Mesenchymal stem cell (in vitro differentiated cells and primary cell): ENCODE measurements around the gene WWP2. TPM values are rescaled to one million over a fixed set of nuclear protein-coding genes. Genes with fewer than 3 reads are reported as not detected.
"Not testable (repeated sequence)": the region's sequence is repeated elsewhere in the genome, so short reads cannot be mapped to it uniquely, and the experiment has no call there.

Experiments
- DNase-seq: peaks from one replicate; pipeline ENCODE4 v3.0.0-alpha.2; 2013
- H2AFZ ChIP-seq: one replicate; pipeline ENCODE4 v1.6.1; 2013; ENCODE audit warnings: low read depth, mild to moderate bottlenecking, control low read depth, inconsistent platforms, low read length, moderate library complexity
- H2AK5ac ChIP-seq: 2 replicates; pipeline ENCODE4 v1.6.1; 2013; ENCODE audit warnings: low read length, moderate library complexity, mild to moderate bottlenecking, inconsistent platforms; ENCODE audit not compliant: severe bottlenecking
- H2BK120ac ChIP-seq: one replicate; pipeline ENCODE4 v1.6.1; 2013; ENCODE audit warnings: low read depth, mild to moderate bottlenecking, inconsistent platforms, low read length, moderate library complexity
- H2BK12ac ChIP-seq, 2 experiments: one replicate each; pipeline ENCODE4 v1.6.1; 2013; ENCODE audit warnings: inconsistent platforms in 2 of 2, low read length in 2 of 2, mild to moderate bottlenecking in 2 of 2, moderate library complexity in 2 of 2, control low read depth in 1 of 2
- H2BK15ac ChIP-seq: one replicate; pipeline ENCODE4 v1.6.1; 2013; ENCODE audit warnings: mild to moderate bottlenecking, low read depth, inconsistent platforms; ENCODE audit not compliant: poor library complexity, severe bottlenecking
- H2BK5ac ChIP-seq: 2 replicates; pipeline ENCODE4 v1.6.1; 2013; ENCODE audit warnings: low read depth, mild to moderate bottlenecking, low read length, control low read depth, inconsistent platforms; ENCODE audit not compliant: poor library complexity, severe bottlenecking
- H3K14ac ChIP-seq, 2 experiments: one replicate each; pipeline ENCODE4 v1.6.1; 2013; ENCODE audit warnings: inconsistent platforms in 2 of 2, low read length in 2 of 2, control low read depth in 1 of 2, mild to moderate bottlenecking in 1 of 2, moderate library complexity in 1 of 2
- H3K18ac ChIP-seq, 2 experiments: one replicate each; pipeline ENCODE4 v1.6.1; 2013; ENCODE audit warnings: inconsistent platforms in 2 of 2, low read length in 2 of 2, control low read depth in 1 of 2, low read depth in 1 of 2, mild to moderate bottlenecking in 1 of 2
- H3K23ac ChIP-seq, 2 experiments: one replicate each; pipeline ENCODE4 v1.6.1; 2013; ENCODE audit warnings: inconsistent platforms in 2 of 2, low read length in 2 of 2, mild to moderate bottlenecking in 2 of 2, moderate library complexity in 2 of 2, control low read depth in 1 of 2
- H3K27ac ChIP-seq: 2 replicates; pipeline ENCODE4 v1.5.1; 2013; ENCODE audit warnings: mild to moderate bottlenecking, moderate library complexity, low read length, control low read depth, inconsistent platforms; ENCODE audit not compliant: poor library complexity, severe bottlenecking
- H3K27me3 ChIP-seq, 2 experiments: 2 replicates each; pipeline versions ENCODE4 v1.6.1 to v1.7.0; 2013; ENCODE audit warnings: low read length in 2 of 2, mild to moderate bottlenecking in 2 of 2, moderate library complexity in 2 of 2, control low read depth in 1 of 2, inconsistent platforms in 1 of 2; ENCODE audit not compliant: control insufficient read depth in 1 of 2, insufficient read depth in 1 of 2
- H3K36me3 ChIP-seq, 2 experiments: 2 replicates each; pipeline versions ENCODE4 v1.6.1 to v1.7.0; 2013; ENCODE audit warnings: low read length in 2 of 2, control low read depth in 1 of 2, inconsistent platforms in 1 of 2, low read depth in 1 of 2, mild to moderate bottlenecking in 1 of 2; ENCODE audit not compliant: insufficient read depth in 2 of 2, control insufficient read depth in 1 of 2
- H3K4ac ChIP-seq, 2 experiments: one replicate each; pipeline ENCODE4 v1.6.1; 2013; ENCODE audit warnings: inconsistent platforms in 2 of 2, low read length in 2 of 2, mild to moderate bottlenecking in 2 of 2, moderate library complexity in 2 of 2, control low read depth in 1 of 2, low read depth in 1 of 2
- H3K4me1 ChIP-seq: 2 replicates; pipeline ENCODE4 v1.6.1; 2013; ENCODE audit warnings: low read depth, low read length, control low read depth; ENCODE audit not compliant: control insufficient read depth, insufficient read depth
- H3K4me2 ChIP-seq: 2 replicates; pipeline ENCODE4 v1.6.1; 2013; ENCODE audit warnings: low read length, mild to moderate bottlenecking, inconsistent platforms; ENCODE audit not compliant: poor library complexity, severe bottlenecking
- H3K4me3 ChIP-seq, 2 experiments: 2 replicates each; pipeline versions ENCODE4 v1.5.1 to v1.7.0; 2013; ENCODE audit warnings: low read length in 2 of 2, mild to moderate bottlenecking in 2 of 2, control low read depth in 1 of 2, low read depth in 1 of 2; ENCODE audit not compliant: insufficient read depth in 1 of 2
- H3K79me1 ChIP-seq: replicated peaks from 2 replicates; pipeline ENCODE4 v1.6.1; 2013; ENCODE audit warnings: mild to moderate bottlenecking, control low read depth, low read length, inconsistent platforms; ENCODE audit not compliant: poor library complexity, severe bottlenecking
- H3K9ac ChIP-seq: 2 replicates; pipeline ENCODE4 v1.7.0; 2013; ENCODE audit warnings: mild to moderate bottlenecking, low read length, moderate library complexity
- H3K9me3 ChIP-seq: 2 replicates; pipeline ENCODE4 v1.7.0; 2013; ENCODE audit warnings: mild to moderate bottlenecking, low read length; ENCODE audit not compliant: control insufficient read depth
- H4K8ac ChIP-seq: one replicate; pipeline ENCODE4 v1.6.1; 2013; ENCODE audit warnings: inconsistent platforms, mild to moderate bottlenecking, low read length, moderate library complexity
- H4K91ac ChIP-seq: one replicate; pipeline ENCODE4 v1.6.1; 2013; ENCODE audit warnings: mild to moderate bottlenecking, low read length, inconsistent platforms
- WGBS: methylation state at CpG from one replicate; pipeline ENCODE4 v1.1.7; 2013; ENCODE audit warnings: mixed read lengths; 5-methylcytosine and 5-hydroxymethylcytosine counted together
- small RNA-seq: library from polyadenylated mRNA; stranded (forward); fragments of <200 nt; extraction: miRNeasy Mini kit (QIAGEN cat#:217004); gene quantifications from one replicate; pipeline ENCODE3, GENCODE V24; 2013; ENCODE audit warnings: low read depth

Gene WWP2

GRCh38 chr16:69985196-69985595 lies 223.1 kb downstream of the WWP2 start:
- H3K27me3 ChIP-seq, DNase-seq, H2AFZ ChIP-seq, H3K4me1 ChIP-seq, H3K18ac ChIP-seq, H3K14ac ChIP-seq, H2BK15ac ChIP-seq, H2BK120ac ChIP-seq, H4K91ac ChIP-seq, H2AK5ac ChIP-seq, H2BK5ac ChIP-seq, H2BK12ac ChIP-seq, H3K9ac ChIP-seq, H3K23ac ChIP-seq, H3K4me3 ChIP-seq, H4K8ac ChIP-seq, H3K4me2 ChIP-seq, H3K9me3 ChIP-seq, H3K79me1 ChIP-seq, H3K27ac ChIP-seq, H3K4ac ChIP-seq: not testable (repeated sequence)
- WGBS, result no CpG with 5 or more reads among the region's 1 CpG
- H3K36me3 ChIP-seq, result peaks cover 5 to 13% of the 10 kb centered on the region in 2 experiments

Small RNAs within 50 kb of the gene (small RNA-seq; reads per million reads assigned to genes)
- gene AC026468.1 (not detected), gene MIR140 (2,985 reads per million, percentile 99 among the genes with 10 or more reads in this experiment), gene RF00091 (not detected)
